Muscle layer of colon (tissue), 2 donors: Measurements from ENCODE around the gene UGT1A1.
"Not testable (repeated sequence)": the region's sequence is repeated elsewhere in the genome, so short reads cannot be mapped to it uniquely, and the experiment has no call there.

ENCODE experiments used
- H3K27ac ChIP-seq: one replicate; pipeline ENCODE4 v1.7.0; 2013; ENCODE audit warnings: low read depth, mild to moderate bottlenecking, low read length, moderate library complexity
- H3K27me3 ChIP-seq, 2 donors: one replicate each; pipeline ENCODE4 v1.7.0; 2013; ENCODE audit warnings: low read length in 2 of 2, mild to moderate bottlenecking in 2 of 2; ENCODE audit not compliant: insufficient read depth in 2 of 2, control insufficient read depth in 1 of 2
- H3K36me3 ChIP-seq: one replicate; pipeline ENCODE4 v1.7.0; 2013; ENCODE audit warnings: mild to moderate bottlenecking, low read length; ENCODE audit not compliant: insufficient read depth
- H3K4me1 ChIP-seq: one replicate; pipeline ENCODE4 v1.7.0; 2013; ENCODE audit warnings: mild to moderate bottlenecking, low read length; ENCODE audit not compliant: insufficient read depth
- H3K4me3 ChIP-seq, 2 donors: one replicate each; pipeline ENCODE4 v1.7.0; 2013; ENCODE audit warnings: low read length in 2 of 2, low read depth in 1 of 2, mild to moderate bottlenecking in 1 of 2, moderate library complexity in 1 of 2
- H3K9ac ChIP-seq: one replicate; pipeline ENCODE4 v1.7.0; 2013; ENCODE audit warnings: low read length
- H3K9me3 ChIP-seq: one replicate; pipeline ENCODE4 v1.7.0; 2013; ENCODE audit warnings: mild to moderate bottlenecking, low read length
- donor health status: abdominal sarcoma.
- donor health status: Adenocarcinoma of cecum.

The UGT1A1 gene

GRCh38 chr2:233745073-233745755 lies 14.9 kb upstream of the UGT1A1 start:
- Histone ChIP-seq H3K27ac (no peak overlapping the region), H3K9ac (no peak overlapping the region), H3K4me1 (no peaks in the 10 kb centered on the region), H3K36me3 (no peaks in the 10 kb centered on the region), H3K9me3 (no peaks in the 10 kb centered on the region), H3K4me3 (no peak overlapping the region), H3K27me3 (no peaks in the 10 kb centered on the region)

GRCh38 chr2:233745838-233746237 lies 14.2 kb upstream of the UGT1A1 start:
- H3K4me1 ChIP-seq, H3K36me3 ChIP-seq, H3K4me3 ChIP-seq, H3K9ac ChIP-seq, H3K27ac ChIP-seq, H3K27me3 ChIP-seq, H3K9me3 ChIP-seq: not testable (repeated sequence)

DNA sequence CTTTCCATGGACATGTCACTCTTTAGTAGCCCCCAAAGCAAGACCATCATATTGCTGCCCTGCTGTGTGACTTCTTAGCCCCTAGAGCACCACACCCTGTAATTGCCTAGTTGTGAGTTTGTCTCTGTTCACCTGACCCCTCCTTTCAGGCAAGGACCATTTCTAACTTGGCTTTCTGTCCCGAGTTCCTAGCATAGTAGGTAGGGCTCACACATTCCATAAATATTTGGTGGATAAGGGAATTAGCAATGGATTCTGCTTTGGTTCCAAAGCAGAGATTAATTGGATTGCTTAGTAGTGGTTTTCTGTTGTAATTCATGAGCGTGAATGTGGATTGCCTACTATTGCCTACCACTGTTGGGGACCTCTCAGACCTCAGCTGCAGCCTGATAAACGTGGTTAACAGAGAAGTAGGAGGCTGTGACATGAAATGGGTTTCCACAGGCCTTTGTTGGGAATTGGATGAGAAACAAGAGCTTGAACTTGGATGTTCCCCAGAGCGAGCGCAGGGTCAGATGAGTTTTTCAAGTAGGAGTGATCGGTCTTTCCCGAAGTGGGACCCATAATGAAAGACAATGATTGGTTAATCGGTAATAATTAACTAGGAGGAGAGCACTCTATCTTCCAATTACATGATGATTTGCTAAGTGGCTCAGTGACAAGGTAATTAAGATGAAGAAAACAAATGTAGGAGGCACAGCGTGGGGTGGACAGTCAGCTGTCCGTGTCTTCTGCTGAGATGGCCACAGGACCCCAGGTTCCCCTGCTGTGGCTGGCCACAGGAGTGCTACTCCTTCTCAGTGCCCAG lies 13.4 kb upstream of the UGT1A1 start:
- Histone ChIP-seq H3K9me3 (no peaks in the 10 kb centered on the region), H3K27me3 (no peaks in the 10 kb centered on the region), H3K36me3 (no peaks in the 10 kb centered on the region), H3K4me1 (no peaks in the 10 kb centered on the region), H3K27ac (no peak overlapping the region), H3K9ac (no peak overlapping the region), H3K4me3 (no peak overlapping the region)

GRCh38 chr2:233747283-233747544 lies 12.9 kb upstream of the UGT1A1 start:
- Histone ChIP-seq H3K27me3 (no peaks in the 10 kb centered on the region), H3K27ac (no peak overlapping the region), H3K36me3 (no peaks in the 10 kb centered on the region), H3K4me1 (no peaks in the 10 kb centered on the region), H3K4me3 (no peak overlapping the region), H3K9me3 (no peaks in the 10 kb centered on the region), H3K9ac (no peak overlapping the region)

DNA sequence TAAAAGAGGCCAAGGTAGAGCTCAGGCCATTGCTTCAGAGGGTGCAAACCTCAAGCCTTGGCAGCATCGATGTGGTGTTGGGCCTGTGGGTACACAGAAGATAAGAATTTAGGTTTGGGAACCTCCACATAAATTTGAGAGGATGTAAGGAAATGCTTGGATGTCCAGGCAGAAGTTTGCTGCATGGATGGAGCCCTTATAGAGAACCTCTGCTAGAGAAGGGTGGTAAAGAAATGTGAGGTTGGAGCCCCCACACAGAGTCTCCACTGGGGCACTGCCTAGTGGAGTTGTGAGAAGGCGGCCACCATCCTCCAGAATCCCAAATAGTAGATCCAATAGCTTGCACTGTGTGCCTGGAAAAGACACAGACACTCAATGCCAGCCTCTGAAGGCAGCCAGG lies 9.4 kb upstream of the UGT1A1 start:
- not testable (repeated sequence) for H3K4me1 ChIP-seq, H3K27ac ChIP-seq, H3K27me3 ChIP-seq, H3K36me3 ChIP-seq, H3K4me3 ChIP-seq, H3K9me3 ChIP-seq, H3K9ac ChIP-seq

DNA sequence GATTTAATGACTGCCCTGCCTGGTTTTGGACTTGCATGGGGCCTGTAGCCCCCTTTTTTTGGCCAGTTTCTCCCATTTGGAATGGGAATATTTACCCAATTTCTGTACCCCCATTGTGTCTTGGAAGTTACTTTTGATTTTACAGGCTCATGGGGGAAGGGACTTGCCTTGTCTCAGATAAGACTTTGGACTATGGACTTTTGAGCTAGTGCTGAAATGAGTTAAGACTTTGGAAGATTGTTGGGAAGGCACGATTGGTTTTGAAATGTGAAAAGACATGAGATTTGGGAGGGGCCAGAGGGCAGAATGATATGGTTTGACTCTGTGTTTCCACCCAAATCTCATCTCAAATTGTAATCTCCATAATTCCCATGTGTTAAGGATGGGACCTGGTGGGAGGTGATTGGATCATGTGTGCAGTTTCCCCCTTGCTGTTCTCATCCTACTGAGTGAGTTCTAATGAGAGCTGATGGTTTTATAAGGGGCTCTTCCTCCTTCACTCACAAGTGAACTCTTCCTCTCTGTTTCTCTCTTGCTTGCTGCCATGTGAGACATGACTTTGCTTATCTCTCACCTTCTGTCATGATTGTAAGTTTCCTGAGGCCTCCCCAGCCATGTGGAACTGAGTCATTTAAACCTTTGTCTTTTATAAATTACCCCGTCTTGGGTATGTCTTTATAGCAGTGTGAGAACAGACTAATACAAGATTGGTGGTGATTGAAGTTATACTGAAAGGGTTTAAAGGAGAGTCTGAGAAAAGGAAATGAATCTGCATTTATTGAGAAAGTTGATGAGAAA lies 8.7 kb upstream of the UGT1A1 start:
- not testable (repeated sequence) for H3K27ac ChIP-seq, H3K4me1 ChIP-seq, H3K4me3 ChIP-seq, H3K9me3 ChIP-seq, H3K9ac ChIP-seq, H3K27me3 ChIP-seq, H3K36me3 ChIP-seq

DNA sequence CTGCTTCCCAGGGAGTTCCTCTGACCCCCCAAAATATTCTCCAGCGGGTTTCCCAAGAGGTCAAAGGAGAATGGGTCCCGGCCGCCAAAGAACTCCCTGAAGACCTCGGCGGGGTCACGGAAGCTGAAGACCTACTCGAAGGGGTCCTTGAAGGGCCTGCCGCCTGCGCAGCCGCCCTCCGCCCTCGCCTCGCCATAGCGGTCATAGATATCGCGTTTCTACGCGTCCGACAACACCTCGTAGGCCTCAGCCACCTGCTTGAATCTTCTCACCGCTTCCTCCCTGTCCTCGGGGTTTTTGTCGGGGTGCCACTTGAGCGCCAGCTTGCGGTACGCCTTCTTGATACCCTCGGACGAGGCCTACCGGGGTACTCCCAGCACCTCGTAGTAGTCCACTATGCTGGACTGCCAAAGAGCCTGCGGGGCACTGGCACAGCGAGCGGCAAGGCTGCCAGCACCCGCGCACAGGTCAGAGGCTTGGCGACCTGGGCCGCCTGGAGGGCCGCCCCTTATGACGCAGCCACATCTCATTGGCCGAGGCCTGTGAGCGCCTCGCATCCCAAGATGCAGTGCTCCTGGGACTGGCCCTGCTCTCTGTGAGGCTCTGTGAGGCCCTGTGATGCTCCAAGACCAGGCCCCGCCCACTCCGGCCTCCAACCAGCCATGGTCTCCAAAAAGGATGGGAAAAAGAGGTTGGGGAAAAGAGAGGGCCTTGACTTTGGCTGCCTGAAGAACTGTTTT lies 5.0 kb upstream of the UGT1A1 start:
- H3K27me3 ChIP-seq = no peaks in the 10 kb centered on the region
- H3K9me3 ChIP-seq = no peaks in the 10 kb centered on the region
- no peak overlapping the region for H3K4me3 ChIP-seq
- H3K27ac ChIP-seq = no peak overlapping the region
- no peaks in the 10 kb centered on the region for H3K36me3 ChIP-seq
- H3K9ac ChIP-seq = no peak overlapping the region
- H3K4me1 ChIP-seq = no peaks in the 10 kb centered on the region

DNA sequence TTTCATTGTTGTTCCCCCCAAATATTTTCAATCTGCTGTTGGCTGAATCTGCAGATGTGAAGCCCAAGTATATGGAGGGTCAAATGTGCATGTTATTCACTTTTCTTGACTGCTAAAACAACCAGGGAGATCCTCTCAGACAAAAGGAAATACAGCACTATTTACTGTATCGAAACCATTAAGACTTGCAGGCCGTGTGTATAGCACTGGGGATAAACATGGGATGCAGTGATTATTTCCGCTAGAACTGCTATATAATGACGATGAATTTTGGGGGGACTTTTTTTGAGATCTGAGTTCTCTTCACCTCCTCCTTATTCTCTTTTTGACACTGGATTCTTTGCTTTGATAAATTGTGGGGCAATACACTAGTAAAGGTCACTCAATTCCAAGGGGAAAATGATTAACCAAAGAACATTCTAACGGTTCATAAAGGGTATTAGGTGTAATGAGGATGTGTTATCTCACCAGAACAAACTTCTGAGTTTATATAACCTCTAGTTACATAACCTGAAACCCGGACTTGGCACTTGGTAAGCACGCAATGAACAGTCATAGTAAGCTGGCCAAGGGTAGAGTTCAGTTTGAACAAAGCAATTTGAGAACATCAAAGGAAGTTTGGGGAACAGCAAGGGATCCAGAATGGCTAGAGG lies 3.5 kb upstream of the UGT1A1 start:
- Histone ChIP-seq H3K9ac (no peak overlapping the region), H3K36me3 (no peaks in the 10 kb centered on the region), H3K4me1 (no peaks in the 10 kb centered on the region), H3K9me3 (no peaks in the 10 kb centered on the region), H3K27ac (no peak overlapping the region), H3K27me3 (no peaks in the 10 kb centered on the region), H3K4me3 (no peak overlapping the region)

DNA sequence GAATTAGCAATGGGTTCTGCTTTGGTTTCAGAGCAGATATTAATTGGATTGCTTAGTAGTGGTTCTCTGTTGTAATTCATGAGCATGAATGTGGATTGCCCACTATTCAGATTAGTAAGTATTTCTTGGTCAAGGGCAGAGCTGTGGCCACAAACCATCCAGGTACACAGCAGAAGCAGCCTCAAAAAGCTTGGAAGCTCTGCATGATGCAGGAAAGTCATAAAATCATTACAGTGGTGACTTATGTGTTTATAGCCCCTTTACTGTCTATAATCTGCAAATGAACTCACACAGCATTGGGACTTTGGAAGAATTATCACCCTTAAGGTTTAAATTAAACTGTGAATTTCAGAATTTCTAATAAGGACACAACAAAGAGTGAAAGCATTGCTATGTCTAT lies 1.9 kb upstream of the UGT1A1 start:
- no peak overlapping the region for H3K4me3 ChIP-seq
- H3K9ac ChIP-seq = no peak overlapping the region
- H3K36me3 ChIP-seq = no peaks in the 10 kb centered on the region

GRCh38 chr2:233758849-233759248 lies 1.2 kb upstream of the UGT1A1 start:
- Histone ChIP-seq H3K4me3 (no peak overlapping the region), H3K9ac (no peak overlapping the region), H3K9me3 (no peaks in the 10 kb centered on the region), H3K27ac (no peak overlapping the region), H3K36me3 (no peaks in the 10 kb centered on the region), H3K4me1 (no peaks in the 10 kb centered on the region), H3K27me3 (no peaks in the 10 kb centered on the region)

More for the DNA sequence above, 1.9 kb upstream of the UGT1A1 start:
- Histone ChIP-seq H3K27me3 (no peaks in the 10 kb centered on the region), H3K27ac (no peak overlapping the region), H3K9me3 (no peaks in the 10 kb centered on the region), H3K4me1 (no peaks in the 10 kb centered on the region)
